H1 (cell line): ENCODE data around the gene OR13C4. TPM values are rescaled to one million over a fixed set of nuclear protein-coding genes. Genes with fewer than 3 reads are reported as not detected.

ENCODE experiments used
- ASH2L ChIP-seq: fragments of 200-600, 300-600 bp; sonication (generic); IDR thresholded peaks from one replicate; pipeline ENCODE4 v1.7.1; 2017; ENCODE audit warnings: low read length
- CREB1 ChIP-seq: IDR thresholded peaks from 2 replicates; pipeline ENCODE4 v1.6.1; 2012; ENCODE audit warnings: inconsistent platforms
- FOSL1 ChIP-seq: IDR thresholded peaks from 2 replicates; pipeline ENCODE4 v1.6.1; 2011; ENCODE audit warnings: mild to moderate bottlenecking, low read depth, low read length, moderate library complexity; ENCODE audit not compliant: insufficient read depth
- JUND ChIP-seq: IDR thresholded peaks from 2 replicates; pipeline ENCODE4 v1.6.1; 2011; ENCODE audit warnings: mild to moderate bottlenecking, improper control_type of control experiment, low read length
- NANOG ChIP-seq: IDR thresholded peaks from 2 replicates; pipeline ENCODE4 v1.6.1; 2011; ENCODE audit warnings: low read length, low read depth, mild to moderate bottlenecking, inconsistent platforms; ENCODE audit not compliant: insufficient read depth, poor library complexity, severe bottlenecking
- NRF1 ChIP-seq: IDR thresholded peaks from 2 replicates; pipeline ENCODE4 v1.6.1; 2011; ENCODE audit warnings: mild to moderate bottlenecking, low read depth, low read length, improper control_type of control experiment
- SP2 ChIP-seq: IDR thresholded peaks from 2 replicates; pipeline ENCODE4 v1.6.1; 2012; ENCODE audit warnings: mild to moderate bottlenecking, low read length, inconsistent platforms
- TAF1 ChIP-seq: IDR thresholded peaks from 2 replicates; pipeline ENCODE4 v1.6.1; 2011; ENCODE audit warnings: mild to moderate bottlenecking, low read depth, low read length
- TAF7 ChIP-seq: optimal IDR thresholded peaks from 2 replicates; pipeline ENCODE3; 2011; ENCODE audit warnings: low read depth, mild to moderate bottlenecking, inconsistent platforms, low read length, moderate library complexity, borderline replicate concordance
- TBP ChIP-seq: IDR thresholded peaks from 2 replicates; pipeline ENCODE4 v1.6.1; 2011; ENCODE audit warnings: low read depth, low read length, improper control_type of control experiment
- TEAD4 ChIP-seq: IDR thresholded peaks from 2 replicates; pipeline ENCODE4 v1.6.1; 2012; ENCODE audit warnings: low read depth, low read length, inconsistent platforms, mixed read lengths
- polyA plus RNA-seq, 7 experiments: library from polyadenylated mRNA; depleted of rRNA in 3 of 7; stranded (reverse) in 5 of 7; unstranded in 2 of 7; fragments of >200 nt in 5 of 7; fragments of 200-250 nt in 2 of 7; gene quantifications; 1 replicate in 5 of 7; 2 replicates in 1 of 7; 4 replicates in 1 of 7; pipeline versions ENCODE4 v1.2.1 to v1.2.3, GENCODE V29; 2011 to 2013; ENCODE audit warnings: missing spikeins in 2 of 7, mixed read lengths in 2 of 7
- total RNA-seq: library from RNA; stranded (reverse); fragmentation: NEBNext Ultra II Directional; extraction: Animal tissue kit (Norgen Biotek cat#: 25700); gene quantifications from 2 replicates; pipeline ENCODE4 v1.2.1, GENCODE V29; 2021
- TF ChIP-seq, protein P1 (sequence below): IDR thresholded peaks from 2 replicates; pipeline ENCODE4 v1.6.1; 2011; ENCODE audit warnings: low read length, improper control_type of control experiment

The OR13C4 gene
- total and polyA plus RNA-seq, 2 of the 8 experiments (the other 6 are each of a cell fraction or from before 2014, with no cell fraction given) = not detected

GRCh38 chr9:104514901-104515300 lies 12.1 kb downstream of the OR13C4 start (continued):
- TF ChIP-seq TAF1 = no peak
- no peak for TF ChIP-seq ASH2L
- TF ChIP-seq TEAD4 = no peak
- no peak for TF ChIP-seq TBP
- TF ChIP-seq FOSL1 = no peak
- TF ChIP-seq SP2 = no peak
- TF ChIP-seq NANOG = no peak
- TF ChIP-seq TAF7 = no peak
- no peak for TF ChIP-seq JUND
- no peak for TF ChIP-seq NRF1
- TF ChIP-seq, protein P1, sequence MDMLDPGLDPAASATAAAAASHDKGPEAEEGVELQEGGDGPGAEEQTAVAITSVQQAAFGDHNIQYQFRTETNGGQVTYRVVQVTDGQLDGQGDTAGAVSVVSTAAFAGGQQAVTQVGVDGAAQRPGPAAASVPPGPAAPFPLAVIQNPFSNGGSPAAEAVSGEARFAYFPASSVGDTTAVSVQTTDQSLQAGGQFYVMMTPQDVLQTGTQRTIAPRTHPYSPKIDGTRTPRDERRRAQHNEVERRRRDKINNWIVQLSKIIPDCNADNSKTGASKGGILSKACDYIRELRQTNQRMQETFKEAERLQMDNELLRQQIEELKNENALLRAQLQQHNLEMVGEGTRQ = no peak
- TF ChIP-seq CREB1 = no peak
